Activated CD8-positive, alpha-beta T cell treated with anti-CD3 and anti-CD28 coated beads for 36 hours (primary cell): ENCODE results near the gene EEPD1. TPM values are rescaled to one million over a fixed set of nuclear protein-coding genes. Genes with fewer than 3 reads are reported as not detected.
A peak's percentile ranks its signal among the peaks of the same experiment; 100 is the strongest.
"Not testable (repeated sequence)": the region's sequence is repeated elsewhere in the genome, so short reads cannot be mapped to it uniquely, and the experiment has no call there.

Experiments used
- ATAC-seq: fragments of 200-7000 bp; cut with Tn5 transposase; one replicate; pipeline ENCODE4 v1.10.0; 2021; ENCODE audit warnings: mild to moderate bottlenecking, moderate library complexity
- CTCF ChIA-PET: fragments of 350-600 bp; sonication (Branson Sonifier 250); formaldehyde crosslinking; loops from one replicate; lab custom pipeline; 2021; ENCODE audit warnings: antibody characterized with exemption; lab: Charles Lee
- POLR2A ChIA-PET: fragments of 350-600 bp; sonication (Branson Sonifier 250); formaldehyde crosslinking; loops from one replicate; lab custom pipeline; 2021; ENCODE audit warnings: antibody characterized with exemption; lab: Charles Lee
- DNase-seq: peaks from one replicate; pipeline ENCODE4 v3.0.0-alpha.2; 2020
- H3K27ac Mint-ChIP-seq: one replicate; pipeline ENCODE4 v1.8.0; 2021; ENCODE audit warnings: mild to moderate bottlenecking, mixed read lengths
- H3K27me3 Mint-ChIP-seq: one replicate; pipeline ENCODE4 v1.8.0; 2021; ENCODE audit warnings: mixed read lengths
- H3K36me3 Mint-ChIP-seq: one replicate; pipeline ENCODE4 v1.8.0; 2021; ENCODE audit warnings: low read depth, mixed read lengths
- H3K4me1 Mint-ChIP-seq: one replicate; pipeline ENCODE4 v1.8.0; 2021; ENCODE audit warnings: low read depth, mixed read lengths
- H3K4me3 Mint-ChIP-seq: one replicate; pipeline ENCODE4 v1.8.0; 2021; ENCODE audit warnings: mild to moderate bottlenecking, moderate library complexity, mixed read lengths
- H3K9me3 Mint-ChIP-seq: one replicate; pipeline ENCODE4 v1.8.0; 2021; ENCODE audit warnings: mixed read lengths
- intact Hi-C: fragments of 100-400 bp; cut with micrococcal nuclease; formaldehyde crosslinking; loops from one replicate; pipeline ENCODE4 v1.10.0; 2022
- total RNA-seq, 2 experiments: library from RNA; stranded (reverse); gene quantifications; one replicate each; pipeline ENCODE4 v1.2.3, GENCODE V29; 2021
- TF ChIP-seq, protein P1 (sequence below): fragments of 200-600 bp; IDR thresholded peaks from one replicate; pipeline ENCODE4 v1.8.0; 2022; ENCODE audit warnings: antibody characterized with exemption, mild to moderate bottlenecking

The EEPD1 gene
- total RNA-seq, 2 experiments from 2014 or later = 0.76 to 0.90 TPM

- no peak overlapping the region for H3K27ac Mint-ChIP-seq
- H3K4me1 Mint-ChIP-seq = no peaks in the 10 kb centered on the region
- intact Hi-C loops = no loop called here
- peaks cover 1% of the 10 kb centered on the region for H3K9me3 Mint-ChIP-seq
- H3K4me3 Mint-ChIP-seq = no peak overlapping the region
- no peak for ATAC-seq
- ChIA-PET POLR2A (no interaction called here), CTCF (interaction anchor here (1.1 kb wide), 1 partner anchor 70 kb away, joined by 3 read pairs; no protein-coding TSS in a partner anchor)
- TF ChIP-seq, protein P1, sequence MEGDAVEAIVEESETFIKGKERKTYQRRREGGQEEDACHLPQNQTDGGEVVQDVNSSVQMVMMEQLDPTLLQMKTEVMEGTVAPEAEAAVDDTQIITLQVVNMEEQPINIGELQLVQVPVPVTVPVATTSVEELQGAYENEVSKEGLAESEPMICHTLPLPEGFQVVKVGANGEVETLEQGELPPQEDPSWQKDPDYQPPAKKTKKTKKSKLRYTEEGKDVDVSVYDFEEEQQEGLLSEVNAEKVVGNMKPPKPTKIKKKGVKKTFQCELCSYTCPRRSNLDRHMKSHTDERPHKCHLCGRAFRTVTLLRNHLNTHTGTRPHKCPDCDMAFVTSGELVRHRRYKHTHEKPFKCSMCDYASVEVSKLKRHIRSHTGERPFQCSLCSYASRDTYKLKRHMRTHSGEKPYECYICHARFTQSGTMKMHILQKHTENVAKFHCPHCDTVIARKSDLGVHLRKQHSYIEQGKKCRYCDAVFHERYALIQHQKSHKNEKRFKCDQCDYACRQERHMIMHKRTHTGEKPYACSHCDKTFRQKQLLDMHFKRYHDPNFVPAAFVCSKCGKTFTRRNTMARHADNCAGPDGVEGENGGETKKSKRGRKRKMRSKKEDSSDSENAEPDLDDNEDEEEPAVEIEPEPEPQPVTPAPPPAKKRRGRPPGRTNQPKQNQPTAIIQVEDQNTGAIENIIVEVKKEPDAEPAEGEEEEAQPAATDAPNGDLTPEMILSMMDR = no peak
- no peaks in the 10 kb centered on the region for H3K36me3 Mint-ChIP-seq
- DNase-seq = no peak
- no peaks in the 10 kb centered on the region for H3K27me3 Mint-ChIP-seq
These were observed 96.0 kb downstream of the EEPD1 start for GRCh38 chr7:36249091-36249490.

GRCh38 chr7:36253699-36254098 lies 100.6 kb downstream of the EEPD1 start:
- ChIA-PET POLR2A (no interaction called here), CTCF (no interaction called here)
- Mint-ChIP-seq H3K9me3 (peaks cover 18% of the 10 kb centered on the region), H3K4me3 (no peak overlapping the region), H3K36me3 (peaks cover 7% of the 10 kb centered on the region), H3K4me1 (no peaks in the 10 kb centered on the region), H3K27ac (no peak overlapping the region), H3K27me3 (no peaks in the 10 kb centered on the region)
- DNase-seq = no peak
- intact Hi-C loops = no loop called here
- no peak for ATAC-seq
- TF ChIP-seq, protein P1 = no peak

- H3K27me3 Mint-ChIP-seq, H3K4me1 Mint-ChIP-seq, H3K36me3 Mint-ChIP-seq, intact Hi-C loops, DNase-seq, H3K27ac Mint-ChIP-seq, ATAC-seq, POLR2A ChIA-PET, H3K4me3 Mint-ChIP-seq: not testable (repeated sequence)
- CTCF ChIA-PET = interaction anchor here (1.6 kb wide), 1 partner anchor 273 kb away, joined by 3 read pairs; no protein-coding TSS in a partner anchor
- H3K9me3 Mint-ChIP-seq = peaks cover 18% of the 10 kb centered on the region
These were observed 105.6 kb downstream of the EEPD1 start for GRCh38 chr7:36258510-36259259.

GRCh38 chr7:36260481-36260880 lies 107.4 kb downstream of the EEPD1 start:
- Mint-ChIP-seq H3K36me3 (no peaks in the 10 kb centered on the region), H3K27me3 (no peaks in the 10 kb centered on the region), H3K9me3 (peaks cover 8% of the 10 kb centered on the region), H3K4me1 (peaks cover 5% of the 10 kb centered on the region), H3K4me3 (no peak overlapping the region), H3K27ac (no peak overlapping the region)
- DNase-seq (no peak), ATAC-seq (no peak)
- intact Hi-C loops = no loop called here
- TF ChIP-seq, protein P1 = no peak
- POLR2A ChIA-PET = no interaction called here
- CTCF ChIA-PET = interaction anchor here (1.1 kb wide), 1 partner anchor 27 kb away, joined by 4 read pairs; no protein-coding TSS in a partner anchor

DNA sequence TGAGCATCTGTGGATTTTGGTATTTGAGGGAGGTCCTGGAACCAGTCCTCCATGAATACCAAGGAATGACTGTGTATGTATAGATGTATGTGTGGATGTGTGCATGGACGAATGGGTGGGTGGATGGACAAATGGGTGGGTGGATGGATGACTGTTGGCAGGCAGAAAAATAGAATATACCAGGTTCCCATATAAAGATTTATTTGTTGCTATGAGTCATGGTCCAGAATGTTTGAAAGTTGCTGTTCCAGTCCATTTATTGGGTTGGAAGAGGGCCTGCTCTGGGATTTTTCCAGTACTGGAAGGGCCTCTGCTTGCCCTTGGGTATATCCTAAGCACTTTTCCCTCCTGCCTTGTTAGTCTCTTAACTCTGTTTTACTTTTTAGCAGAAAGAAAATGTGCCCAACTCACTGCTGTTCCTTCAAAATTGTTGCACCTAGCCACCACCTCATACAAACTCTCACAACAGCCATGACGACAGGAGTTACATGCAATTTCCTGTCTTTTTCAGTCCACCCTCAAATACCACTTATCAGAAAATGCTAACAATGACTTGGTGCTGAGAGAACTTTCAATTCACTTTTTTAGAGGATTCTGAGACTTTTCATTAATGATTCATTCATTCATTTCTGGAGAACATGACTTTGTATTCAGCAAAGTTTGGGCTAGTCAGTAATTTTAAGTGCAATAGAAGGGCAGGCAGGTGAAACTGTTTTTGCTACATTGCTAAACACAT lies 108.1 kb downstream of the EEPD1 start:
- ATAC-seq (peak; percentile 30), DNase-seq (no peak)
- H3K27ac Mint-ChIP-seq = no peak overlapping the region
- H3K4me3 Mint-ChIP-seq = no peak overlapping the region
- no peaks in the 10 kb centered on the region for H3K27me3 Mint-ChIP-seq
- H3K9me3 Mint-ChIP-seq = peaks cover 2% of the 10 kb centered on the region
- no peaks in the 10 kb centered on the region for H3K36me3 Mint-ChIP-seq
- POLR2A ChIA-PET = no interaction called here
- TF ChIP-seq, protein P1 = no peak
- intact Hi-C loops = no loop called here
- CTCF ChIA-PET = no interaction called here
- H3K4me1 Mint-ChIP-seq = peaks cover 5% of the 10 kb centered on the region
